Endothelial cell (in vitro differentiated cells): ENCODE measurements around the gene ADNP2. TPM values are rescaled to one million over a fixed set of nuclear protein-coding genes. Genes with fewer than 3 reads are reported as not detected.

Source experiments
- DNase-seq: peaks from one replicate; pipeline ENCODE4 v3.0.0; 2021; ENCODE audit warnings: low spot score
- H3K27ac Mint-ChIP-seq: one replicate; pipeline ENCODE4 v1.8.0; 2021; ENCODE audit warnings: mixed read lengths, inconsistent platforms; ENCODE audit not compliant: unreplicated experiment
- H3K27me3 Mint-ChIP-seq: one replicate; pipeline ENCODE4 v1.8.0; 2021; ENCODE audit warnings: mild to moderate bottlenecking, moderate library complexity, mixed read lengths, inconsistent platforms; ENCODE audit not compliant: unreplicated experiment
- H3K36me3 Mint-ChIP-seq: one replicate; pipeline ENCODE4 v1.8.0; 2021; ENCODE audit warnings: mild to moderate bottlenecking, low read depth, mixed read lengths, inconsistent platforms; ENCODE audit not compliant: unreplicated experiment
- H3K4me1 Mint-ChIP-seq: one replicate; pipeline ENCODE4 v1.8.0; 2021; ENCODE audit warnings: mild to moderate bottlenecking, mixed read lengths, inconsistent platforms; ENCODE audit not compliant: unreplicated experiment
- H3K4me3 Mint-ChIP-seq: one replicate; pipeline ENCODE4 v1.8.0; 2021; ENCODE audit warnings: mild to moderate bottlenecking, mixed read lengths, inconsistent platforms; ENCODE audit not compliant: unreplicated experiment
- H3K9me3 Mint-ChIP-seq: one replicate; pipeline ENCODE4 v1.8.0; 2021; ENCODE audit warnings: mixed read lengths, inconsistent platforms; ENCODE audit not compliant: unreplicated experiment
- CTCF ChIP-seq: fragments of 200-600 bp; sonication (generic); IDR thresholded peaks from one replicate; pipeline ENCODE4 v1.5.0; 2021; ENCODE audit warnings: antibody characterized with exemption; ENCODE audit not compliant: unreplicated experiment
- total RNA-seq: library from RNA; stranded (reverse); fragmentation: NEBNext Ultra II Directional; extraction: Animal tissue kit (Norgen Biotek cat#: 25700); gene quantifications from one replicate; pipeline ENCODE4 v1.2.1, GENCODE V29; 2021; ENCODE audit not compliant: unreplicated experiment

ADNP2 gene
- total RNA-seq, 1 donor from 2014 or later: 23.7 TPM

- peaks cover 5% of the 10 kb centered on the region for H3K36me3 Mint-ChIP-seq
- TF ChIP-seq CTCF: no peak
- H3K27ac Mint-ChIP-seq: no peak overlapping the region
- H3K9me3 Mint-ChIP-seq: no peaks in the 10 kb centered on the region
- H3K4me3 Mint-ChIP-seq: no peak overlapping the region
- DNase-seq: no peak
- peaks cover 17% of the 10 kb centered on the region for H3K27me3 Mint-ChIP-seq
- no peaks in the 10 kb centered on the region for H3K4me1 Mint-ChIP-seq
Measured at GRCh38 chr18:80176334-80177073, 67.4 kb downstream of the ADNP2 start.

- Mint-ChIP-seq H3K27me3 (peaks cover 15% of the 10 kb centered on the region), H3K27ac (no peak overlapping the region), H3K36me3 (peaks cover 5% of the 10 kb centered on the region), H3K9me3 (no peaks in the 10 kb centered on the region), H3K4me3 (no peak overlapping the region), H3K4me1 (no peaks in the 10 kb centered on the region)
- no peak for TF ChIP-seq CTCF
- DNase-seq: no peak
Measured at GRCh38 chr18:80177128-80177527, 68.1 kb downstream of the ADNP2 start.

- H3K4me1 Mint-ChIP-seq: no peaks in the 10 kb centered on the region
- no peaks in the 10 kb centered on the region for H3K9me3 Mint-ChIP-seq
- peaks cover 8% of the 10 kb centered on the region for H3K36me3 Mint-ChIP-seq
- H3K27me3 Mint-ChIP-seq: peaks cover 15% of the 10 kb centered on the region
- H3K27ac Mint-ChIP-seq: no peak overlapping the region
- TF ChIP-seq CTCF: no peak
- no peak for DNase-seq
- H3K4me3 Mint-ChIP-seq: no peak overlapping the region
Measured at GRCh38 chr18:80178935-80179818, 70.1 kb downstream of the ADNP2 start.

GRCh38 chr18:80179857-80180558 is 70.9 kb downstream of the ADNP2 start:
- peaks cover 15% of the 10 kb centered on the region for H3K27me3 Mint-ChIP-seq
- DNase-seq: no peak
- H3K36me3 Mint-ChIP-seq: peaks cover 8% of the 10 kb centered on the region
- H3K27ac Mint-ChIP-seq: no peak overlapping the region
- no peak for TF ChIP-seq CTCF
- no peak overlapping the region for H3K4me3 Mint-ChIP-seq
- no peaks in the 10 kb centered on the region for H3K9me3 Mint-ChIP-seq
- no peaks in the 10 kb centered on the region for H3K4me1 Mint-ChIP-seq
